Stimulated activated CD8-positive, alpha-beta memory T cell treated with anti-CD3 and anti-CD28 coated beads, Interleukin-7, amount 100 ng/mL, for 1 hour (primary cell): Measurements from ENCODE around the gene STARD5.

Experiments used
- DNase-seq, 2 donors: peaks; one replicate each; pipeline ENCODE4 v3.0.0-alpha.2; 2020; ENCODE audit warnings: low read depth in 2 of 2

The STARD5 gene

GRCh38 chr15:81293728-81294515 is 30.0 kb downstream of the STARD5 start:
- peak; percentile 38 to 39 for DNase-seq

- DNase-seq, result no peak
Measured at GRCh38 chr15:81292523-81293001, 31.4 kb downstream of the STARD5 start.

GRCh38 chr15:81291916-81292522 is 31.9 kb downstream of the STARD5 start:
- DNase-seq, result no peak

GRCh38 chr15:81289910-81290309 is 34.0 kb downstream of the STARD5 start:
- DNase-seq, result no peak

GRCh38 chr15:81288616-81289015 is 35.3 kb downstream of the STARD5 start:
- DNase-seq, result no peak

GRCh38 chr15:81288040-81288439 is 35.9 kb downstream of the STARD5 start:
- no peak for DNase-seq

- no peak for DNase-seq
Measured at GRCh38 chr15:81286621-81287121, 37.3 kb downstream of the STARD5 start.

- no peak for DNase-seq
Measured at GRCh38 chr15:81285461-81285860, 38.5 kb downstream of the STARD5 start.

- DNase-seq, result no peak
Measured at GRCh38 chr15:81284256-81285031, 39.5 kb downstream of the STARD5 start.

- DNase-seq, result no peak
Measured at GRCh38 chr15:81282911-81283310, 41.0 kb downstream of the STARD5 start.

- DNase-seq, result no peak
Measured at GRCh38 chr15:81282606-81282895, 41.4 kb downstream of the STARD5 start.

GRCh38 chr15:81281766-81282605 is 42.0 kb downstream of the STARD5 start:
- no peak for DNase-seq

GRCh38 chr15:81281456-81281735 is 42.5 kb downstream of the STARD5 start:
- no peak for DNase-seq

- no peak for DNase-seq
Measured at GRCh38 chr15:81280696-81281455, 43.1 kb downstream of the STARD5 start.

GRCh38 chr15:81279621-81280485 is 44.1 kb downstream of the STARD5 start:
- no peak for DNase-seq

- no peak for DNase-seq
Measured at GRCh38 chr15:81278306-81279029, 45.5 kb downstream of the STARD5 start.

- no peak for DNase-seq
Measured at GRCh38 chr15:81277851-81278250, 46.1 kb downstream of the STARD5 start.

GRCh38 chr15:81276967-81277366 is 47.0 kb downstream of the STARD5 start:
- DNase-seq, result no peak

- DNase-seq, result no peak
Measured at GRCh38 chr15:81275711-81276392, 48.1 kb downstream of the STARD5 start.
